Left ventricle myocardium inferior (tissue), 1 donor: ENCODE measurements around the gene KCNB1. TPM values are rescaled to one million over a fixed set of nuclear protein-coding genes. Genes with fewer than 3 reads are reported as not detected.

Experiments
- DNase-seq: peaks from one replicate; pipeline ENCODE4 v3.0.0-alpha.2; 2020
- H3K27ac ChIP-seq: fragments of 200-600 bp; replicated peaks from 2 replicates; pipeline ENCODE4 v1.8.0; 2021
- H3K27me3 ChIP-seq: fragments of 200-600 bp; 2 replicates; pipeline ENCODE4 v1.8.0; 2021; ENCODE audit warnings: low read depth
- H3K36me3 ChIP-seq: fragments of 200-600 bp; 2 replicates; pipeline ENCODE4 v1.8.0; 2021
- H3K4me1 ChIP-seq: fragments of 200-600 bp; 2 replicates; pipeline ENCODE4 v1.8.0; 2021
- H3K4me3 ChIP-seq: fragments of 200-600 bp; 2 replicates; pipeline ENCODE4 v1.8.0; 2021; ENCODE audit warnings: mild to moderate bottlenecking, moderate library complexity
- H3K9me3 ChIP-seq: fragments of 200-600 bp; replicated peaks from 2 replicates; pipeline ENCODE4 v1.8.0; 2021
- CTCF ChIP-seq: fragments of 200-600 bp; IDR thresholded peaks from 2 replicates; pipeline ENCODE4 v1.8.0; 2021; ENCODE audit warnings: antibody characterized with exemption, mild to moderate bottlenecking, borderline replicate concordance
- intact Hi-C: fragments of 100-400 bp; cut with micrococcal nuclease; formaldehyde crosslinking; loops from one replicate; pipeline ENCODE4 v1.11.0; 2022
- total RNA-seq: library from RNA; stranded (reverse); fragmentation: NEBNext Ultra II Directional; extraction: Animal tissue kit (Norgen Biotek cat#: 25700); gene quantifications from one replicate; pipeline ENCODE4 v1.2.1, GENCODE V29; 2021
- donor health status: DM: no; HTN: yes; CAD: no; lungs with severe emphysema.

KCNB1 gene
- total RNA-seq, 1 donor from 2014 or later = 0.77 TPM

GRCh38 chr20:49516916-49517804 lies 34.7 kb upstream of the KCNB1 start:
- intact Hi-C loops = no loop called here
- no peak for DNase-seq
- no peaks in the 10 kb centered on the region for H3K36me3 ChIP-seq
- H3K4me1 ChIP-seq = no peaks in the 10 kb centered on the region
- TF ChIP-seq CTCF = no peak
- no peaks in the 10 kb centered on the region for H3K9me3 ChIP-seq
- H3K27me3 ChIP-seq = peaks cover 30% of the 10 kb centered on the region
- no peak overlapping the region for H3K27ac ChIP-seq
- H3K4me3 ChIP-seq = no peak overlapping the region

- intact Hi-C loops = no loop called here
- TF ChIP-seq CTCF = no peak
- Histone ChIP-seq H3K36me3 (no peaks in the 10 kb centered on the region), H3K27me3 (peaks cover 41% of the 10 kb centered on the region), H3K9me3 (no peaks in the 10 kb centered on the region), H3K4me1 (no peaks in the 10 kb centered on the region), H3K27ac (no peak overlapping the region), H3K4me3 (no peak overlapping the region)
- no peak for DNase-seq
Measured at GRCh38 chr20:49515586-49515985, 33.1 kb upstream of the KCNB1 start.

- intact Hi-C loops = no loop called here
- no peak for TF ChIP-seq CTCF
- Histone ChIP-seq H3K4me3 (no peak overlapping the region), H3K27ac (no peak overlapping the region), H3K27me3 (peaks cover 52% of the 10 kb centered on the region), H3K36me3 (no peaks in the 10 kb centered on the region), H3K4me1 (no peaks in the 10 kb centered on the region), H3K9me3 (no peaks in the 10 kb centered on the region)
- no peak for DNase-seq
Measured at GRCh38 chr20:49513517-49513916, 31.0 kb upstream of the KCNB1 start.

GRCh38 chr20:49513009-49513408 lies 30.5 kb upstream of the KCNB1 start:
- no peak for DNase-seq
- no peaks in the 10 kb centered on the region for H3K4me1 ChIP-seq
- no peaks in the 10 kb centered on the region for H3K36me3 ChIP-seq
- intact Hi-C loops = no loop called here
- H3K27ac ChIP-seq = no peak overlapping the region
- H3K4me3 ChIP-seq = no peak overlapping the region
- H3K27me3 ChIP-seq = peaks cover 54% of the 10 kb centered on the region
- no peaks in the 10 kb centered on the region for H3K9me3 ChIP-seq
- no peak for TF ChIP-seq CTCF

GRCh38 chr20:49511788-49512525 lies 29.5 kb upstream of the KCNB1 start:
- no peaks in the 10 kb centered on the region for H3K9me3 ChIP-seq
- intact Hi-C loops = no loop called here
- H3K27ac ChIP-seq = no peak overlapping the region
- peaks cover 63% of the 10 kb centered on the region for H3K27me3 ChIP-seq
- H3K36me3 ChIP-seq = no peaks in the 10 kb centered on the region
- no peak overlapping the region for H3K4me3 ChIP-seq
- no peak for DNase-seq
- no peak for TF ChIP-seq CTCF
- no peaks in the 10 kb centered on the region for H3K4me1 ChIP-seq
